ENCODE measurements around the gene SLC16A6.
"Not testable (repeated sequence)": the region's sequence is repeated elsewhere in the genome, so short reads cannot be mapped to it uniquely, and the experiment has no call there.

SLC16A6 gene

GRCh38 chr17:68309066-68309670 is 18.2 kb upstream of the SLC16A6 start:
- DNase-seq, result not testable (repeated sequence)

GRCh38 chr17:68308486-68308885 is 17.6 kb upstream of the SLC16A6 start:
- DNase-seq, result not testable (repeated sequence)

DNA sequence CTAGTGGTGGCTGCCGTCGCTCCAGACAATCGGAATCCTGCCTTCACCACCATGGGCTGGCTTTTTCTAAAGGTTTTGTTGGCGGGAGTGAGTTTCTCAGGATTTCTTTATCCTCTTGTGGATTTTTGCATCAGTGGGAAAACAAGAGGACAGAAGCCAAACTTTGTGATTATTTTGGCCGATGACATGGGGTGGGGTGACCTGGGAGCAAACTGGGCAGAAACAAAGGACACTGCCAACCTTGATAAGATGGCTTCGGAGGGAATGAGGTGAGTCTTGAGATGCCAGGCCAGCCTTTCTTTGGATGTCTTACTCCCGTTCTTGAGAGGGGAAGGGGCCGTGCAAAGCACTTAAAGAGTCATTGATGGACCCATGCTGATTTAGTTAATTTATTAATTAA is 16.5 kb upstream of the SLC16A6 start:
- DNase-seq, result no peak

DNA sequence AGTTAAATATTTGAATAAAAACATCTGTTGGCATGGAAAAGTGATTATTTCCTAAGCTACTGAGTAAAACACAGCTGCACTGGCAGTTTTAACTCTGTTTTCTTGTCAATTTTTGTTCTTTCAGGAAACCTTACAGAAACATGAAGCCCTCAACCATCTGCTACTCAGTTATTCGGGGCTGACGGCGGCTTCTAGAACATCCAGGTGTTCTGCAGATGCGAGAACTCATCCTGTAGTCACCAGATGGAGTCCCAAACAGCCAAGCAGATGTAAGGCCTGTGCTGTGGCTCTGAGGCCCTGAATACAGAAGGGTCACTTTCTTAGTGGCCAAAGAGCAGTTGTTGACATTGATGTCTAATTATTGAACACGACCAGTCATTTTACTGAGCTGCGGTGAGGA is 15.9 kb upstream of the SLC16A6 start:
- DNase-seq, result no peak

DNA sequence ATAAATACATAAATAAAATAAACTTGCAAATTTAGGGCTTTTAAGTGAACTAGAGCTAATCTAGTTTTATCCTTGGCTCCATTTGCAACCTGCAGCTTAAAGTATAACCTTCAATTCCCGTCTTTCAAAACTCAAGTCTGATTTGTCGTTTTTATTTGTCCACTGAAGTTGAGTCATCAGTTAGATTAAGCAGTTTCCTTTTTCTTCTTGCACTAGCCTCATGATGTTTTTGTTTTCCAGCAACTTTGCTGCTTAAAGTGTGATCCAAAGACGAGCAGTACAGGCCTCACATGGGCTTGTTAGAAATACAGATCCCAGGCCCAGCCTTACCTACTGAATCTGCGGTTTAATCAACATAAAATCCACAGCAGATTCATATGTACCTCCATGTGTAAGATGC is 14.2 kb upstream of the SLC16A6 start:
- DNase-seq, result no peak

DNA sequence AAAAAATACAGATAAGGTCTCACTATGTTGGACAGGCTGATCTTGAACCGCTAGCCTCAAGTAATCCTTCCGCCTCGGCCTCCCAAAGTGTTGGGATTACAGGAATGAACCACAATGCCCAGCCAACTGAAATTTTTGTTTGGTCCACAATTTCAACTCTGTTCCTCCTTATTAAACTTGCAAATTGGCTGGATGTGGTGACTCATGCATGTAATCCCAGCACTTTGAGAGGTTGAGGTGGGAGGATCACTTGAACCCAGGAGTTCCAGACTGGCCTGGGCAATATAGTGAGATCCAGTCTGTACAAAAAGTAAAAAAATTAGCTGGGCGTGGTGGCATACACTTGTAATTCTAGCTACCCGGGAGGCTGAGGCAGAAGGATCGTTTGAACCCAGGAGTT is 13.8 kb upstream of the SLC16A6 start:
- no peak for DNase-seq

- no peak for DNase-seq
These were observed 11.7 kb upstream of the SLC16A6 start for GRCh38 chr17:68302666-68303065.

DNA sequence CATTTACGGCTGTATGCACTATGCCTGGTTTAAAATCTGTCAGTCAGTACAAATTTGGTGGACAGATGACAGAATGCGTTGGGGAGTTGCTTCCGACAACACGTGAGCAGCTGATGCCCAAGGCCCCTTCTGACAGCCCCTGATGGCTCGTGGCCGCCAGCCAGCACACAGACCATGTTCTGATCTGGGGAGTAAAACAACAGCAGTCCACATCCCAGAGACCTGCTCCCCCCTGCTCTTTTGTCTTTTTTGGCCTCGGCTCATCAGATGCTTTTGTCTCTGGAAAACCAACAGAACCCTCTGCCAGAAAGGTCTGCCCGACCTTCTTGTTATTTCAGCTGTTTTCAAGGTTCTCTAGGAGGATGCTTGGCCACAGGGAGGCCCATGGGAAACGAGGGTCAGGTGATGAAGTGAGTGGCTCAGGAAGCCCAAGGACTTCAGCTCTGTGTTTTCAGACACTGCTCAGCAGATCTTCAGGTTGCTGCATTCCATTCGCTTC is 11.2 kb upstream of the SLC16A6 start:
- no peak for DNase-seq

- no peak for DNase-seq
These were observed 10.6 kb upstream of the SLC16A6 start for GRCh38 chr17:68301438-68301959.

DNA sequence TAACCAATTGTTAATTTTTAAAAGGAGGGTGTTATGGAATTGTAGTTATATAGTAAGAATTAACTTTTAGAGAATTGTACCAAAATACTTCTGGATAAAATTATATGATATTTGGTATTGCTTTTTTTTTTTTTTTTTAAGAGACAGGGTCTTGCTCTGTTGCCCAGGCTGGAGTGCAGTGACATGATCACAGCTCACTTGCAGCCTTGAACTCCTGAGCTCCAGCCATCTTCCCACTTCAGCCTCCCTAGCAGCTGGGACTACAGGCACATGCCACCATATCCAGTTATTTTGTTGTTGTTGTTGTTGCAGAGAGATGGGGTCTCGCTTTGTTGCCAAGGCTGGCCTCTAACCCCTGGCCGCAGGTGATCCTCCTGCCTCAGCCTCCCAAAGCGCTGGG is 8.9 kb upstream of the SLC16A6 start:
- no peak for DNase-seq

DNA sequence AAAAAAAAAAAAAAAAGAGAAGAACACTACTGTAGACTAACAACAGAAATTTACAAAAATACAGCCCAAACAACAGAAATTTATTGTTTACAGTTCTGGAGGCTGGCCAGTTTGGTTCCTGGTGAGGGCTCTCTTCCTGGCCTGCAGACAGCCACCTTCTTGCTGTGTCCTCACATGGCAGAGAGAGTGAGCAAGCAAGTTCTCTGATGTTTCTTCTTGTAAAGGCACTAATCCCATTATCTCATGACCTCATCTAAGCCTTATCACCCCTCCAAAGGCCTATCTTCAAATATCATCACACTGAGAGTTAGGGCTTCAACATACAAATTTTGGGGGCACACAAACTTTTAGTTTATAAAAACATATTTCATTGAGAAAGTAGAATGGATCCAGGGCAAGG is 7.7 kb upstream of the SLC16A6 start:
- DNase-seq, result no peak

GRCh38 chr17:68297195-68297594 is 6.3 kb upstream of the SLC16A6 start:
- DNase-seq, result peak in 1 of 2 donors; percentile 14

DNA sequence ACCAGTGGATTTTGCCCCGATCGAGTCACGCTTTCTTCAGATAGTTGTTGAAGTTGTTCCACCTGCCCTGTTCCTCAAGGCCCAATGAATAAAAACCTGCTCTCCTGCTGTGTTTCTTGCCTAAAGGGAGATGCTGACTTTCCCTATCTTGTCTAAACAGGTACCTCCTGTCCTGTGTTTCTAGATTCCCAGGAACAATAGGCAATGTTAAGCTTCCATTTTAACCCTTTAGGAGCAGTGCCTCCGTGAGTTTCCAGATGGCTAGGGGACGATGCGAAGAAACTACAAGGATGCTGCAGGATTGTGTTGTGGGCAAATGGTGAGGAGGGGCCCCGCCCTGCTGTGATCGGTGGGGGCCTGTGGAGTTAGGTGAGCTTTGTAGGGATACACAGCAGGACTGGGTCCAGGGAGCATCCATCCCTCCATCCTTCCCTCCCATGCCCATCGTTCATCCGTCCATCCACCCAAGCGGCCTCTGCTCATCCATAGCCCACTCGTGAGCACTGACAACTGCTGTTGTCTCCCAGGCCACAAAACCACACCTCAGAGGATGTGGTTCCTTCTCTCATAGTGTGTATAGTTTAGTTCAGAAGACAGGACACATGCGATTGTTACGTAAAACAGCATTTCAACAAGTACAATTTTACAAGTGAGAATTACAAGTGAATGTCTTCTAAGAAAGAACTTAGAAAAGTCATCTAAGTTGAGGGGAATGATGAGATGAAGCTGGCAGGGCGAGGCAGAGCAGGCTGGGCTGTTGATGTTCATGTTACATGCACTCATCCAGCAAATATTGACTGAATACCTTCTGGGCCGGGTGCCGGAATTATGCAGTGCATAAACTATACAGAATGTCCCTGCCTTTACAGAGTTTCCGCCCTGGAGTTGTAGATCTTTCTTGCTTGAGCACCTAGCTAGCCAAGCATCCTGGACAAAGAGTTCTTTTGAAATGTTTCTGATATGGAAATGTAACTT is 5.6 kb upstream of the SLC16A6 start:
- DNase-seq, result peak; percentile 65 to 81

GRCh38 chr17:68295086-68295485 is 4.2 kb upstream of the SLC16A6 start:
- DNase-seq, result no peak

DNA sequence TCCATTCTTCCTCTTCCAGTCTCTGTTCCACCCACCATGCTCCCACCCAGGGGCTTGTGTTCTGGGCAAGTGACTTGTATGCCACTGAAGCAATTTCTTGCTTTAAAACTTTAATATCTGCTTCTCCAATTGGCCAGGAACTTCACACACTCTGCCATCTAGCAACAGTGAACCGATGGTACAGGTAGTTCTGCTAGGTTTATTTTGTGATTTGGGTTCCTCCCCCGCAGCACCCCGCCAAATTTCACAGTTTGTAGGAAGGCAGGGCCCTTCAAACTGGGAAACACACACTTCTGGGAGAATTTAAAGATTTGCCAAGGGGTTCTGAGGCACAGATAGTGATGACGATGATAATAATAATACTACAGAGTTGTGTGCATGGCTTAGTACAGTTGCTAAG is 3.7 kb upstream of the SLC16A6 start:
- no peak for DNase-seq

DNA sequence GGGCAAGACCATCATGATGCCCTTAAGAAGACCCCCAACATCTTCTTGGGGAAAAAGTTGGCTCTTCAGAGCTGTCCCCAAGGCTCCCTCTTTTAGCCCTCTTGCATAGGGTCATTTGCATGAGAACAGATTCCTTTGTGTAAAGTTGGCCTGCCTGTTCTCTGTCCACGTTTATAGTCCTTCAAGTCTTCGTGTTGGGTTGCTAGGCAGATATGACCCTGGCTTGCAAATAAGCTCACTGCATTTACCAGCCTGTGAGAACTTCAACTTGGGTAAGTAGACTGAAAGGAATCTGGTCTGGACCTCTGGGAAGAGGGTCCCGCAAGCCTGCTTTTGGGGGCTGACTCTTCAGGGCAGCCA is 3.2 kb upstream of the SLC16A6 start:
- no peak for DNase-seq

GRCh38 chr17:68293490-68294195 is 2.7 kb upstream of the SLC16A6 start:
- DNase-seq, result no peak

DNA sequence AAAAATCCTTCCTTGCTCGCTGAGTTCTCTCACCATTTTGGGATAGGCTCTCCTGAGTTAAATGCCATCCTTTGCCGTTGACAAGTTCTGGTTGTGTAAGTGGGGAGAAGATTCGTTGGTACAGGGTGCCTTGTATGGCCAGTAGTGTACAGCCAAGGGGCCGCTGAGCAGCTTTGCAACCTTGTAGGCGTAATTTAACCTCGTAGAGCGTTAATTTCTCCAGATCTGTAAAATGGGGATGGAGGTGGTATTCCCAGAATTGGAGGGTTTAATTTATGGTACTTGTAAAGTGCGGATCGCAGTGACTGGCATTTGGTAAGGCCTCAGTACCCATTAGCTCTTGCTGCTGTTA is 1.7 kb upstream of the SLC16A6 start:
- DNase-seq, result no peak

GRCh38 chr17:68291836-68292688 is 1.1 kb upstream of the SLC16A6 start:
- DNase-seq, result peak; percentile 95 to 96

DNA sequence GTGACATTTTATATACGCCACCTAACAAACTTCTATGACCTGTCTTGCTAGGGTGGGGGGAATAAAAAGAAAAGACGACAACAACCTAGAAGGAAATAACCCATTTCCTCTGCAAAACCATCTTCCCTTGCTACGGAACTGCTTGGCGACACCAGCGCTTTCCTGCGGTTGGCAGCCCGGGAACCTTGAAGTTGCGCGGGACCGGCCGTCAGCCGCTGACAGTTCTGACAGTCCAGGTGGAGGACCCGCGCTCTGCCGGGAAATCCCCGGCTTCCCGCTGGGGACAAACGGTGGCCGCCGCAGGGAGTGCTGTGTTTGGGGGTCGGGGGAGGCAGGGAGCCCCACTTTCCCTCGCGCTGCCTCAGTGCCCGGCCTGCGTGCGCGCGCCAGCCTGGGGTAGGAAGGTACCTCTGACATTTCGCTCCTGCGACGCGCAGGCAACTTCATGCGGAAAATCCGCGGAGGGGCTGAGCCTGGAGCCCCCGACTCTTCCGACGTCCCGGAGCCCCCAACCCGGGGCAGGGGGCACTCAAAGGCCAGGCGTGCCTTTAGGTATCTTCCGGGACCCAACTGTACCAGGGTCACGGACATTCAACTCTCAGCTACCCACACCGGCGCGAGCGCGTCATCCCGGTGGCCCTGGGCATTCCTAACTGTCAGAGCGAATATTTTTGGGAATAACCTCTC is 516 bp downstream of the SLC16A6 start:
- peak; percentile 70 to 80 for DNase-seq

- DNase-seq, result no peak
These were observed 1.0 kb downstream of the SLC16A6 start for GRCh38 chr17:68289936-68290267.

DNA sequence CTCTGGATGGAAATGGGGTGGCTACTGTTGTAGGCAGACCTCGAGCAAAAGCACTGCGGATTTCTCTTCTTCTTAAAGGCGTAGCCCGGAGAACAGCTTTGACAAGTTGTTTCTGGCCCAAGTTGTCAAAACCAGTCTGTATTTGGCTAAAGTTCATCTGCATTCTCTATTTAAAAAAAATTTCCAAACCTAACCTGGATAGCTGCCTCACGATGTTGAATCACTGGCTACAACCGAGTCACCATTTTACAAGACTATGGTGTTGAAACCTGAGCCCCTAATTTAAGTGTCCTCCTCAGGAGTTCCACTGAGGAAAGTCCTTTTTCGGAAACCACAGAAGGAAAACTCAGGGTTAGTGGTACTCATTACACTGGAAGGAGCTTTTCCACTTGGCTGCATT is 1.5 kb downstream of the SLC16A6 start:
- no peak for DNase-seq

Measured in CD4-positive, alpha-beta T cell treated with Interleukin-4 for 1 hour (primary cell).